ENCODE measurements around the gene TIMP2. TPM values are rescaled to one million over a fixed set of nuclear protein-coding genes. Genes with fewer than 3 reads are reported as not detected.

Gene TIMP2
- polyA plus RNA-seq, 1 donor, result 89.2 TPM

GRCh38 chr17:78823282-78824046 lies 101.7 kb downstream of the TIMP2 start:
- no peaks in the 10 kb centered on the region for H3K9me3 ChIP-seq (ENCODE audit: control insufficient read depth, low read depth, low read length)
- WGBS (ENCODE audit: insufficient coverage, low lambda C conversion rate), result 100% methylated on average over 1 of the region's 14 CpGs
- H3K36me3 ChIP-seq (ENCODE audit: control insufficient read depth, insufficient read depth, low read length), result peaks cover 93% of the 10 kb centered on the region
- DNase-seq, result no peak
- H3K4me3 ChIP-seq (ENCODE audit: low read length), result no peak overlapping the region
- H3K4me1 ChIP-seq (ENCODE audit: control insufficient read depth, insufficient read depth, low read length), result no peaks in the 10 kb centered on the region
- H3K27me3 ChIP-seq (ENCODE audit: control insufficient read depth, insufficient read depth, low read length), result no peaks in the 10 kb centered on the region
- no peak overlapping the region for H3K27ac ChIP-seq (ENCODE audit: low read length)

GRCh38 chr17:78822552-78822951 lies 102.6 kb downstream of the TIMP2 start:
- Histone ChIP-seq H3K4me3 (ENCODE audit: low read length) (no peak overlapping the region), H3K9me3 (ENCODE audit: control insufficient read depth, low read depth, low read length) (no peaks in the 10 kb centered on the region), H3K27ac (ENCODE audit: low read length) (no peak overlapping the region), H3K27me3 (ENCODE audit: control insufficient read depth, insufficient read depth, low read length) (no peaks in the 10 kb centered on the region), H3K36me3 (ENCODE audit: control insufficient read depth, insufficient read depth, low read length) (peaks cover 93% of the 10 kb centered on the region), H3K4me1 (ENCODE audit: control insufficient read depth, insufficient read depth, low read length) (no peaks in the 10 kb centered on the region)
- no peak for DNase-seq
- WGBS (ENCODE audit: insufficient coverage, low lambda C conversion rate), result no CpG with 5 or more reads among the region's 14 CpGs

- Histone ChIP-seq H3K4me3 (ENCODE audit: low read length) (no peak overlapping the region), H3K4me1 (ENCODE audit: control insufficient read depth, insufficient read depth, low read length) (no peaks in the 10 kb centered on the region), H3K27me3 (ENCODE audit: control insufficient read depth, insufficient read depth, low read length) (no peaks in the 10 kb centered on the region), H3K36me3 (ENCODE audit: control insufficient read depth, insufficient read depth, low read length) (peaks cover 94% of the 10 kb centered on the region), H3K9me3 (ENCODE audit: control insufficient read depth, low read depth, low read length) (no peaks in the 10 kb centered on the region), H3K27ac (ENCODE audit: low read length) (no peak overlapping the region)
- DNase-seq, result no peak
- WGBS (ENCODE audit: insufficient coverage, low lambda C conversion rate), result no CpG with 5 or more reads among the region's 8 CpGs
Observed at GRCh38 chr17:78821961-78822360, 103.2 kb downstream of the TIMP2 start.

DNA sequence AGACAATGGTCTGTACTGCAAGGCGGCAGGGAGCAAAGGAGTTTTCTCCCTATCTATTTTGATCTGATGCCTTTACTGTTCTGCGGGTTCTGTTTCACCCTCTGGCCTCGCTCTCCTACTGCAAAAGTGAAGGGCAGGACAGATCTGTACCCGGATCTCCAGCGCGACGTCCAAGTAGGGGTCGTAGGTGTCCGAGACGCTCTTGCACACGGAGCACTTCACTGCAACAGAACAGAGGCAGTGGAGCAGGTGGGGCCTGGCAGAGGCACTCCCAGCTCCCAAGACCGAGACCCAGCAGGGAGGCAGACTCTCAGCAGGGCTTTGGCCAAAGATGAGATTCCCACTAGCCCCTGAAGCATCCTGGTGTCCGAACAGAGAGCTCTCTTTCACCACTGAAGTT lies 104.3 kb downstream of the TIMP2 start:
- Histone ChIP-seq H3K4me1 (ENCODE audit: control insufficient read depth, insufficient read depth, low read length) (no peaks in the 10 kb centered on the region), H3K27ac (ENCODE audit: low read length) (no peak overlapping the region), H3K27me3 (ENCODE audit: control insufficient read depth, insufficient read depth, low read length) (no peaks in the 10 kb centered on the region), H3K9me3 (ENCODE audit: control insufficient read depth, low read depth, low read length) (no peaks in the 10 kb centered on the region), H3K4me3 (ENCODE audit: low read length) (no peak overlapping the region), H3K36me3 (ENCODE audit: control insufficient read depth, insufficient read depth, low read length) (peaks cover 90% of the 10 kb centered on the region)
- no peak for DNase-seq
- WGBS (ENCODE audit: insufficient coverage, low lambda C conversion rate), result 100% methylated on average over 1 of the region's 13 CpGs

- Histone ChIP-seq H3K9me3 (ENCODE audit: control insufficient read depth, low read depth, low read length) (no peaks in the 10 kb centered on the region), H3K4me3 (ENCODE audit: low read length) (no peak overlapping the region), H3K36me3 (ENCODE audit: control insufficient read depth, insufficient read depth, low read length) (peaks cover 91% of the 10 kb centered on the region), H3K27me3 (ENCODE audit: control insufficient read depth, insufficient read depth, low read length) (no peaks in the 10 kb centered on the region), H3K27ac (ENCODE audit: low read length) (no peak overlapping the region), H3K4me1 (ENCODE audit: control insufficient read depth, insufficient read depth, low read length) (no peaks in the 10 kb centered on the region)
- WGBS (ENCODE audit: insufficient coverage, low lambda C conversion rate), result no CpG with 5 or more reads among the region's 18 CpGs
- DNase-seq, result no peak
Observed at GRCh38 chr17:78819806-78820792, 105.1 kb downstream of the TIMP2 start.

GRCh38 chr17:78819402-78819801 lies 105.8 kb downstream of the TIMP2 start:
- no peaks in the 10 kb centered on the region for H3K4me1 ChIP-seq (ENCODE audit: control insufficient read depth, insufficient read depth, low read length)
- no peaks in the 10 kb centered on the region for H3K9me3 ChIP-seq (ENCODE audit: control insufficient read depth, low read depth, low read length)
- DNase-seq, result no peak
- H3K27me3 ChIP-seq (ENCODE audit: control insufficient read depth, insufficient read depth, low read length), result no peaks in the 10 kb centered on the region
- no peak overlapping the region for H3K27ac ChIP-seq (ENCODE audit: low read length)
- whole genome bisulfite sequencing (ENCODE audit: insufficient coverage, low lambda C conversion rate), result 83% methylated on average over 1 of the region's 8 CpGs
- peaks cover 89% of the 10 kb centered on the region for H3K36me3 ChIP-seq (ENCODE audit: control insufficient read depth, insufficient read depth, low read length)
- no peak overlapping the region for H3K4me3 ChIP-seq (ENCODE audit: low read length)

DNA sequence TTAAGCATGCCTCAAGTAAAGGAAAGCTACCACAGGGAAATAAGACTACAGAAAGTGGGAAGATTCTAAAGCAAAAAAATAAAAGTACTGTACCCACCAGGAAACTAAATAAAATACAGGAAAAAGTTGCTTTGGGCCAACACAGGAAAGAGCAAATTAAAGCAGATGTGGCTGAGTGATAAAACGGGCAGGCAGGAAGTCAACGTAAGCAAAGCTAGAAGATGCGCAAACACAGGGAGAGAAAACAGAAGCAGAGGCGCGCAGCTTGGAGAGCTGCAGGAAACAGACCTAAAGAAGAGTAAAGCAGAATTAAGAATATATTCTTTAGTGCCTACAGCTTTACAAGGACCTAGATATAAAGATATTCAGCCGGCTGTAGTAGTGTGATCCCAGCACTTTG lies 106.3 kb downstream of the TIMP2 start:
- Histone ChIP-seq H3K27me3 (ENCODE audit: control insufficient read depth, insufficient read depth, low read length) (no peaks in the 10 kb centered on the region), H3K27ac (ENCODE audit: low read length) (no peak overlapping the region), H3K9me3 (ENCODE audit: control insufficient read depth, low read depth, low read length) (no peaks in the 10 kb centered on the region), H3K4me1 (ENCODE audit: control insufficient read depth, insufficient read depth, low read length) (no peaks in the 10 kb centered on the region), H3K36me3 (ENCODE audit: control insufficient read depth, insufficient read depth, low read length) (peaks cover 89% of the 10 kb centered on the region), H3K4me3 (ENCODE audit: low read length) (no peak overlapping the region)
- WGBS (ENCODE audit: insufficient coverage, low lambda C conversion rate), result 100% methylated on average over 1 of the region's 6 CpGs
- peak in 1 of 2 donors; percentile 11 for DNase-seq

DNA sequence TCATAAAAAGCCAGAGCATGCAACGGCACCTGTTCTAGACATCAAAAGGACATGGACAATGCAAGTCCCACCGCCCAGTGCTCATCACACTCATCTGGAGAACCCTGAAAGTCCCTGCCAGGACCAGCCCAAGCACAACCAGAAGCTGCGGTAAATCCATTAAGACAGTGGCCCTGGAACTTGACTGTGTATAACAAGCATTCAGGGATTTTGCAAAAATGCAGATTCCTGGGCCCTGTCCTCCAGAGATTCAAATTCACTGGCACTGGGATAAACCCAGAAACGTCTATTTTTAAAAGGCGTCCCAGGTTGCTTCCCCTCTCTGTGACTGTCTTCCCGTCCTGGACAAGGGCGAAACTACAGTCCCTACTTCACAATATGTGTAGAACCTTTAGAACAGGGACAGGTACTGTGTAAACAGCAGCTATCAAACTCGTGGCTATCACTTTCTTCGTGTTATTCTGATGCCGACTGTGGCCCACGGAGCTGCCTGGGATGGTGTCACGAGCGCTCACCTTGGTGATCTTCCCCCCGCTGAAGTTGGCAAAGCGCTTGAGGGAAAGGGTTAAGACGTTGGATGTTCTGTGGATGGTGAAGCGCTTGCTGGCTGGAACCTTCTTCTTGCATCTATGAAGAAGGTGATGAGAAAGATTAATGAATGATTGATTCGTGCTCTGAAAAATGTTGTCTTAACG lies 106.9 kb downstream of the TIMP2 start:
- no peak overlapping the region for H3K27ac ChIP-seq (ENCODE audit: low read length)
- no peaks in the 10 kb centered on the region for H3K27me3 ChIP-seq (ENCODE audit: control insufficient read depth, insufficient read depth, low read length)
- no peaks in the 10 kb centered on the region for H3K9me3 ChIP-seq (ENCODE audit: control insufficient read depth, low read depth, low read length)
- no peaks in the 10 kb centered on the region for H3K4me1 ChIP-seq (ENCODE audit: control insufficient read depth, insufficient read depth, low read length)
- H3K36me3 ChIP-seq (ENCODE audit: control insufficient read depth, insufficient read depth, low read length), result peaks cover 89% of the 10 kb centered on the region
- WGBS (ENCODE audit: insufficient coverage, low lambda C conversion rate), result 100% methylated on average over 2 of the region's 19 CpGs
- H3K4me3 ChIP-seq (ENCODE audit: low read length), result no peak overlapping the region
- DNase-seq, result no peak

- H3K36me3 ChIP-seq (ENCODE audit: control insufficient read depth, insufficient read depth, low read length), result peaks cover 87% of the 10 kb centered on the region
- H3K4me1 ChIP-seq (ENCODE audit: control insufficient read depth, insufficient read depth, low read length), result no peaks in the 10 kb centered on the region
- H3K27me3 ChIP-seq (ENCODE audit: control insufficient read depth, insufficient read depth, low read length), result no peaks in the 10 kb centered on the region
- no peaks in the 10 kb centered on the region for H3K9me3 ChIP-seq (ENCODE audit: control insufficient read depth, low read depth, low read length)
- WGBS (ENCODE audit: insufficient coverage, low lambda C conversion rate), result no CpG with 5 or more reads among the region's 6 CpGs
- H3K4me3 ChIP-seq (ENCODE audit: low read length), result no peak overlapping the region
- no peak overlapping the region for H3K27ac ChIP-seq (ENCODE audit: low read length)
- DNase-seq, result peak in 1 of 2 donors; percentile 29
Observed at GRCh38 chr17:78817123-78817522, 108.1 kb downstream of the TIMP2 start.

DNA sequence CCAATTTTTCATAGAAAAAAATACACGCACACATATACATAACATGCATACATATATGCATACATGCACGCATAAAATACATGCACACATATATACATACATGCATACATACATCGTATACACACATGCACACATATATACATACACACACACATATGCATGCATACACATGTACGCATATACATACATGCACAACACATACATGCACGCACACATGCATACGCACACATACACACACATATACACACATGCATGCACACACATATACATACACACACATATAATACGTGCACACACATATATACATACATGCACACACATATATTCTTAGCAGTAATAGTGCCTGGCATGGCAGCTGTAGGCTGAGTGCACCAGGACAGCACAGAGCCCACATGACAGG lies 109.5 kb downstream of the TIMP2 start:
- Histone ChIP-seq H3K9me3 (ENCODE audit: control insufficient read depth, low read depth, low read length) (no peaks in the 10 kb centered on the region), H3K36me3 (ENCODE audit: control insufficient read depth, insufficient read depth, low read length) (peaks cover 87% of the 10 kb centered on the region), H3K27ac (ENCODE audit: low read length) (no peak overlapping the region), H3K4me3 (ENCODE audit: low read length) (no peak overlapping the region), H3K4me1 (ENCODE audit: control insufficient read depth, insufficient read depth, low read length) (no peaks in the 10 kb centered on the region), H3K27me3 (ENCODE audit: control insufficient read depth, insufficient read depth, low read length) (no peaks in the 10 kb centered on the region)
- no peak for DNase-seq
- WGBS (ENCODE audit: insufficient coverage, low lambda C conversion rate), result 100% methylated on average over 1 of the region's 7 CpGs
